Tibial nerve (tissue), 4 donors: ENCODE data around the gene ADRM1.

ENCODE experiments used
- EP300 ChIP-seq, 2 donors: sonication (generic); formaldehyde crosslinking; IDR thresholded peaks; one replicate each; pipeline ENCODE4 v1.6.1; 2017; ENCODE audit warnings: antibody characterized with exemption in 2 of 2, mild to moderate bottlenecking in 1 of 2
- TF ChIP-seq, protein P1 (sequence below), 5 experiments: fragments of 200-600 bp in 3 of 5; fragments of 450-650 bp in 2 of 5; sonication (generic) in 3 of 5; IDR thresholded peaks; one replicate each; pipeline ENCODE4 v1.5.1; 2016 to 2019; ENCODE audit warnings: antibody characterized with exemption in 5 of 5, mild to moderate bottlenecking in 3 of 5, moderate library complexity in 2 of 5

- TF ChIP-seq EP300 (IDR thresholded peaks at IDR 0.05), result no peak
- TF ChIP-seq, protein P1, sequence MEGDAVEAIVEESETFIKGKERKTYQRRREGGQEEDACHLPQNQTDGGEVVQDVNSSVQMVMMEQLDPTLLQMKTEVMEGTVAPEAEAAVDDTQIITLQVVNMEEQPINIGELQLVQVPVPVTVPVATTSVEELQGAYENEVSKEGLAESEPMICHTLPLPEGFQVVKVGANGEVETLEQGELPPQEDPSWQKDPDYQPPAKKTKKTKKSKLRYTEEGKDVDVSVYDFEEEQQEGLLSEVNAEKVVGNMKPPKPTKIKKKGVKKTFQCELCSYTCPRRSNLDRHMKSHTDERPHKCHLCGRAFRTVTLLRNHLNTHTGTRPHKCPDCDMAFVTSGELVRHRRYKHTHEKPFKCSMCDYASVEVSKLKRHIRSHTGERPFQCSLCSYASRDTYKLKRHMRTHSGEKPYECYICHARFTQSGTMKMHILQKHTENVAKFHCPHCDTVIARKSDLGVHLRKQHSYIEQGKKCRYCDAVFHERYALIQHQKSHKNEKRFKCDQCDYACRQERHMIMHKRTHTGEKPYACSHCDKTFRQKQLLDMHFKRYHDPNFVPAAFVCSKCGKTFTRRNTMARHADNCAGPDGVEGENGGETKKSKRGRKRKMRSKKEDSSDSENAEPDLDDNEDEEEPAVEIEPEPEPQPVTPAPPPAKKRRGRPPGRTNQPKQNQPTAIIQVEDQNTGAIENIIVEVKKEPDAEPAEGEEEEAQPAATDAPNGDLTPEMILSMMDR (IDR thresholded peaks at IDR 0.05), result no peak
Measured at GRCh38 chr20:62267543-62267942, 35.3 kb upstream of the ADRM1 start.
